ENCODE results near the gene RTP5.

- TF ChIP-seq CTCF (IDR thresholded peaks at IDR 0.05) (no peak), EP300 (IDR thresholded peaks at IDR 0.05) (no peak), POLR2AphosphoS5 (IDR thresholded peaks at IDR 0.05) (no peak)
These were observed 27.8 kb downstream of the RTP5 start for GRCh38 chr2:241897231-241897916.
